Measurements from ENCODE around the gene FSTL5.

- TF ChIP-seq POLR2AphosphoS5 (IDR thresholded peaks at IDR 0.05; ENCODE audit: low read depth, low read length) (no peak), SIN3A (IDR thresholded peaks at IDR 0.05; ENCODE audit: borderline replicate concordance, insufficient read depth, low read length) (no peak)
Observed at GRCh38 chr4:161850631-161851030, 313.2 kb downstream of the FSTL5 start.
